Liver (tissue), 9 donors: ENCODE measurements around the gene PDE9A. TPM values are rescaled to one million over a fixed set of nuclear protein-coding genes. Genes with fewer than 3 reads are reported as not detected.

Source experiments
- DNase-seq: peaks from one replicate; pipeline ENCODE4 v3.0.0-alpha.2; 2017; ENCODE audit warnings: low spot score
- H3K27ac ChIP-seq, 2 donors: one replicate each; pipeline ENCODE4 v1.7.0; 2013; ENCODE audit warnings: inconsistent platforms in 2 of 2, low read length in 2 of 2, control low read depth in 1 of 2, low read depth in 1 of 2, mild to moderate bottlenecking in 1 of 2
- H3K27me3 ChIP-seq, 4 donors: one replicate each; pipeline versions ENCODE4 v1.6.1 to v1.7.0; 2013; ENCODE audit warnings: low read length in 3 of 4, inconsistent platforms in 1 of 4, mild to moderate bottlenecking in 1 of 4, moderate library complexity in 1 of 4; ENCODE audit not compliant: control insufficient read depth in 4 of 4, insufficient read depth in 4 of 4
- H3K36me3 ChIP-seq, 4 donors: one replicate each; pipeline versions ENCODE4 v1.6.1 to v1.7.0; 2013; ENCODE audit warnings: low read length in 3 of 4, mild to moderate bottlenecking in 3 of 4, low read depth in 1 of 4, moderate library complexity in 1 of 4; ENCODE audit not compliant: control insufficient read depth in 4 of 4, insufficient read depth in 3 of 4
- H3K4me1 ChIP-seq, 4 donors: one replicate each; pipeline versions ENCODE4 v1.6.1 to v1.7.0; 2013; ENCODE audit warnings: low read length in 3 of 4, mild to moderate bottlenecking in 3 of 4, moderate library complexity in 1 of 4; ENCODE audit not compliant: control insufficient read depth in 4 of 4, insufficient read depth in 4 of 4
- H3K4me3 ChIP-seq, 3 donors: one replicate each; pipeline versions ENCODE4 v1.6.1 to v1.7.0; 2013; ENCODE audit warnings: low read length in 3 of 3, control low read depth in 1 of 3, low read depth in 1 of 3, mild to moderate bottlenecking in 1 of 3
- H3K9ac ChIP-seq, 2 donors: one replicate each; pipeline ENCODE4 v1.7.0; 2013; ENCODE audit warnings: low read length in 2 of 2, mild to moderate bottlenecking in 2 of 2, moderate library complexity in 2 of 2, control low read depth in 1 of 2, low read depth in 1 of 2
- H3K9me3 ChIP-seq, 4 donors: one replicate each; pipeline versions ENCODE4 v1.6.1 to v1.7.0; 2013; ENCODE audit warnings: low read length in 3 of 4; ENCODE audit not compliant: control insufficient read depth in 4 of 4
- EGR1 ChIP-seq, 2 donors: IDR thresholded peaks; 2 replicates each; pipeline ENCODE4 v1.6.1; 2016 to 2018; ENCODE audit warnings: antibody characterized with exemption in 2 of 2, low read depth in 2 of 2
- FOXA1 ChIP-seq: IDR thresholded peaks from 2 replicates; pipeline ENCODE4 v1.6.1; 2016; ENCODE audit warnings: antibody characterized with exemption
- FOXA2 ChIP-seq: IDR thresholded peaks from 2 replicates; pipeline ENCODE4 v1.6.1; 2016; ENCODE audit warnings: antibody characterized with exemption
- GABPA ChIP-seq, 2 donors: IDR thresholded peaks in 1 of 2; conservative IDR thresholded peaks in 1 of 2; 2 replicates each; pipeline ENCODE4 v1.6.1; 2016; ENCODE audit warnings: antibody characterized with exemption in 2 of 2, mild to moderate bottlenecking in 1 of 2, moderate library complexity in 1 of 2
- HNF4A ChIP-seq, 2 donors: conservative IDR thresholded peaks; 2 replicates each; pipeline ENCODE4 v1.6.1; 2016; ENCODE audit warnings: antibody characterized with exemption in 2 of 2, mild to moderate bottlenecking in 2 of 2
- HNF4G ChIP-seq: IDR thresholded peaks from 2 replicates; pipeline ENCODE4 v1.6.1; 2016; ENCODE audit warnings: antibody characterized with exemption
- JUND ChIP-seq, 2 donors: IDR thresholded peaks; 2 replicates each; pipeline ENCODE4 v1.6.1; 2016; ENCODE audit warnings: antibody characterized with exemption in 2 of 2
- MAX ChIP-seq: IDR thresholded peaks from 2 replicates; pipeline ENCODE4 v1.6.1; 2016; ENCODE audit warnings: antibody characterized with exemption
- NR2F2 ChIP-seq: IDR thresholded peaks from 2 replicates; pipeline ENCODE4 v1.6.1; 2016; ENCODE audit warnings: antibody characterized with exemption
- RAD21 ChIP-seq, 2 donors: IDR thresholded peaks; 2 replicates each; pipeline ENCODE4 v1.6.1; 2016; ENCODE audit warnings: antibody characterized with exemption in 2 of 2, mild to moderate bottlenecking in 2 of 2
- RXRA ChIP-seq, 2 donors: IDR thresholded peaks; 2 replicates each; pipeline ENCODE4 v1.6.1; 2017 to 2018; ENCODE audit warnings: antibody characterized with exemption in 2 of 2, mild to moderate bottlenecking in 1 of 2
- SP1 ChIP-seq: IDR thresholded peaks from 2 replicates; pipeline ENCODE4 v1.6.1; 2018; ENCODE audit warnings: antibody characterized with exemption, mild to moderate bottlenecking
- TAF1 ChIP-seq: conservative IDR thresholded peaks from 2 replicates; pipeline ENCODE4 v1.6.1; 2016; ENCODE audit warnings: antibody characterized with exemption, mild to moderate bottlenecking
- YY1 ChIP-seq: IDR thresholded peaks from 2 replicates; pipeline ENCODE4 v1.6.1; 2016; ENCODE audit warnings: antibody characterized with exemption, mild to moderate bottlenecking
- WGBS: extraction: QIAGEN DNeasy Blood & Tissue Kit; methylation state at CpG from one replicate; pipeline ENCODE4 v1.1.7; 2013; 5-methylcytosine and 5-hydroxymethylcytosine counted together
- polyA plus RNA-seq, 2 donors: library from polyadenylated mRNA; stranded (reverse) in 1 of 2; unstranded in 1 of 2; fragments of 200-250 nt in 1 of 2; fragments of >200 nt in 1 of 2; fragmentation: Nextera tagmentation in 1 of 2; extraction: Ambion mirVana in 1 of 2; gene quantifications; one replicate each; pipeline versions ENCODE4 v1.2.1 to v1.2.3, GENCODE V29; 2013 to 2015
- total RNA-seq, 2 donors: library from RNA; depleted of rRNA; stranded (reverse); fragments of >200 nt; gene quantifications; one replicate each; pipeline ENCODE4 v1.2.3, GENCODE V29; 2014
- TF ChIP-seq, protein P1 (sequence below): IDR thresholded peaks from 2 replicates; pipeline ENCODE4 v1.6.1; 2016; ENCODE audit warnings: antibody characterized with exemption
- TF ChIP-seq, protein P2 (sequence below): IDR thresholded peaks from 2 replicates; pipeline ENCODE4 v1.6.1; 2016; ENCODE audit warnings: antibody characterized with exemption, mild to moderate bottlenecking
- TF ChIP-seq, protein P3 (sequence below): fragments of 150-350 bp; IDR thresholded peaks from 2 replicates; pipeline ENCODE4 v1.5.1; 2017; ENCODE audit warnings: improper control_type of control experiment, low read depth, low read length; ENCODE audit not compliant: missing input control
- TF ChIP-seq, protein P4 (sequence below): IDR thresholded peaks from 2 replicates; pipeline ENCODE4 v1.6.1; 2016; ENCODE audit warnings: antibody characterized with exemption
- donor health status: healthy.
- donor health status: healthy.
- donor health status: healthy.
- donor health status: healthy.
- donor health status: healthy.

The PDE9A gene
- total and polyA plus RNA-seq, 4 donors: 1.5 to 4.2 (median 2.7) TPM

DNA sequence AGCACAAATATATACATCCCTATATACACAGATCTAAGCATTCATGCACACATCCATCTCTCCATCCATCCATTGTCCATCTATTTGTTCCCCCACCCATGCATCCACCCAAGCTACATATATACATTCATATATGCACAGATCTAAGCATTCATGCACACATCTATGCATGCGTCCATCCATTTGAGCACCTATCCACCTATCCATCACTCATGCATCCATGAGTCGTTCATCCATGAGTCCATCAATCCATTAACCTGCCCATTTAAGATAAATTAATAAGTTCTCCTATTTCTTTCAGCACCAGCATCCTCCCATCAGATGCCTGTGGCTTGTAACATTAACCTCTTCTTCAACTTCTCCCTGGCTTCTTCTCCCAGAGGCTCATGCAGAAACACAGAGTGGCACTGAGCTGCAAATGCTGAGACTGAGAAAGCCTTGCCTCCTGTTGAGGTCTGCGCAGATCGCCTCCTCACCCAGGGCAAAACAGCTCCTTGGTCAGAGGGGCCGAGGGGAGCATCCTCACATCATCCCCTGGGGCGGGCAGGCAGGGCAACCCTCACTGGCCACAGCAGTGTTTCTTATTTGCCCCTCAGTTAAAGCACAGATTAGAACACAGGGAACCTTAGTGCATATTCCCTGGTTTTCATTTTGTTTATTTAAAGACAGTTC, 17.4 kb upstream of the PDE9A start:
- Histone ChIP-seq H3K9ac (no peak overlapping the region), H3K36me3 (no peaks in the 10 kb centered on the region), H3K4me1 (peaks cover 0 to 2% (median 0%) of the 10 kb centered on the region in 4 donors), H3K9me3 (no peaks in the 10 kb centered on the region), H3K27ac (no peak overlapping the region), H3K27me3 (no peaks in the 10 kb centered on the region), H3K4me3 (no peak overlapping the region)
- 71% methylated on average over 6 of the region's 6 CpGs for WGBS
- DNase-seq: no peak
- TF ChIP-seq, protein P1, sequence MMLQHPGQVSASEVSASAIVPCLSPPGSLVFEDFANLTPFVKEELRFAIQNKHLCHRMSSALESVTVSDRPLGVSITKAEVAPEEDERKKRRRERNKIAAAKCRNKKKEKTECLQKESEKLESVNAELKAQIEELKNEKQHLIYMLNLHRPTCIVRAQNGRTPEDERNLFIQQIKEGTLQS: no peak
- TF ChIP-seq YY1 (no peak), HNF4G (no peak), FOXA2 (no peak), TAF1 (no peak), GABPA (IDR thresholded peaks at IDR 0.05 in 1 of 2, conservative IDR thresholded peaks at IDR 0.05 in 1 of 2) (no peak)

- WGBS: 67% methylated on average over 10 of the region's 10 CpGs
- Histone ChIP-seq H3K4me3 (no peak overlapping the region), H3K9ac (no peak overlapping the region), H3K36me3 (no peaks in the 10 kb centered on the region), H3K4me1 (no peaks in the 10 kb centered on the region), H3K27ac (no peak overlapping the region), H3K9me3 (no peaks in the 10 kb centered on the region), H3K27me3 (no peaks in the 10 kb centered on the region)
- TF ChIP-seq, protein P2, sequence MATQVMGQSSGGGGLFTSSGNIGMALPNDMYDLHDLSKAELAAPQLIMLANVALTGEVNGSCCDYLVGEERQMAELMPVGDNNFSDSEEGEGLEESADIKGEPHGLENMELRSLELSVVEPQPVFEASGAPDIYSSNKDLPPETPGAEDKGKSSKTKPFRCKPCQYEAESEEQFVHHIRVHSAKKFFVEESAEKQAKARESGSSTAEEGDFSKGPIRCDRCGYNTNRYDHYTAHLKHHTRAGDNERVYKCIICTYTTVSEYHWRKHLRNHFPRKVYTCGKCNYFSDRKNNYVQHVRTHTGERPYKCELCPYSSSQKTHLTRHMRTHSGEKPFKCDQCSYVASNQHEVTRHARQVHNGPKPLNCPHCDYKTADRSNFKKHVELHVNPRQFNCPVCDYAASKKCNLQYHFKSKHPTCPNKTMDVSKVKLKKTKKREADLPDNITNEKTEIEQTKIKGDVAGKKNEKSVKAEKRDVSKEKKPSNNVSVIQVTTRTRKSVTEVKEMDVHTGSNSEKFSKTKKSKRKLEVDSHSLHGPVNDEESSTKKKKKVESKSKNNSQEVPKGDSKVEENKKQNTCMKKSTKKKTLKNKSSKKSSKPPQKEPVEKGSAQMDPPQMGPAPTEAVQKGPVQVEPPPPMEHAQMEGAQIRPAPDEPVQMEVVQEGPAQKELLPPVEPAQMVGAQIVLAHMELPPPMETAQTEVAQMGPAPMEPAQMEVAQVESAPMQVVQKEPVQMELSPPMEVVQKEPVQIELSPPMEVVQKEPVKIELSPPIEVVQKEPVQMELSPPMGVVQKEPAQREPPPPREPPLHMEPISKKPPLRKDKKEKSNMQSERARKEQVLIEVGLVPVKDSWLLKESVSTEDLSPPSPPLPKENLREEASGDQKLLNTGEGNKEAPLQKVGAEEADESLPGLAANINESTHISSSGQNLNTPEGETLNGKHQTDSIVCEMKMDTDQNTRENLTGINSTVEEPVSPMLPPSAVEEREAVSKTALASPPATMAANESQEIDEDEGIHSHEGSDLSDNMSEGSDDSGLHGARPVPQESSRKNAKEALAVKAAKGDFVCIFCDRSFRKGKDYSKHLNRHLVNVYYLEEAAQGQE: no peak
- TF ChIP-seq YY1: no peak
- TF ChIP-seq JUND (IDR thresholded peaks at IDR 0.05): no peak
- TF ChIP-seq TAF1: no peak
- TF ChIP-seq, protein P1: no peak
- TF ChIP-seq MAX: no peak
- TF ChIP-seq FOXA2: no peak
- TF ChIP-seq GABPA (IDR thresholded peaks at IDR 0.05 in 1 of 2, conservative IDR thresholded peaks at IDR 0.05 in 1 of 2): no peak
- TF ChIP-seq, protein P3, sequence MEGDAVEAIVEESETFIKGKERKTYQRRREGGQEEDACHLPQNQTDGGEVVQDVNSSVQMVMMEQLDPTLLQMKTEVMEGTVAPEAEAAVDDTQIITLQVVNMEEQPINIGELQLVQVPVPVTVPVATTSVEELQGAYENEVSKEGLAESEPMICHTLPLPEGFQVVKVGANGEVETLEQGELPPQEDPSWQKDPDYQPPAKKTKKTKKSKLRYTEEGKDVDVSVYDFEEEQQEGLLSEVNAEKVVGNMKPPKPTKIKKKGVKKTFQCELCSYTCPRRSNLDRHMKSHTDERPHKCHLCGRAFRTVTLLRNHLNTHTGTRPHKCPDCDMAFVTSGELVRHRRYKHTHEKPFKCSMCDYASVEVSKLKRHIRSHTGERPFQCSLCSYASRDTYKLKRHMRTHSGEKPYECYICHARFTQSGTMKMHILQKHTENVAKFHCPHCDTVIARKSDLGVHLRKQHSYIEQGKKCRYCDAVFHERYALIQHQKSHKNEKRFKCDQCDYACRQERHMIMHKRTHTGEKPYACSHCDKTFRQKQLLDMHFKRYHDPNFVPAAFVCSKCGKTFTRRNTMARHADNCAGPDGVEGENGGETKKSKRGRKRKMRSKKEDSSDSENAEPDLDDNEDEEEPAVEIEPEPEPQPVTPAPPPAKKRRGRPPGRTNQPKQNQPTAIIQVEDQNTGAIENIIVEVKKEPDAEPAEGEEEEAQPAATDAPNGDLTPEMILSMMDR: no peak
- TF ChIP-seq FOXA1: no peak
- TF ChIP-seq SP1: no peak
- no peak for TF ChIP-seq NR2F2
- TF ChIP-seq EGR1 (IDR thresholded peaks at IDR 0.05; ENCODE audit: low read depth in 2 of 2): no peak
- TF ChIP-seq, protein P4, sequence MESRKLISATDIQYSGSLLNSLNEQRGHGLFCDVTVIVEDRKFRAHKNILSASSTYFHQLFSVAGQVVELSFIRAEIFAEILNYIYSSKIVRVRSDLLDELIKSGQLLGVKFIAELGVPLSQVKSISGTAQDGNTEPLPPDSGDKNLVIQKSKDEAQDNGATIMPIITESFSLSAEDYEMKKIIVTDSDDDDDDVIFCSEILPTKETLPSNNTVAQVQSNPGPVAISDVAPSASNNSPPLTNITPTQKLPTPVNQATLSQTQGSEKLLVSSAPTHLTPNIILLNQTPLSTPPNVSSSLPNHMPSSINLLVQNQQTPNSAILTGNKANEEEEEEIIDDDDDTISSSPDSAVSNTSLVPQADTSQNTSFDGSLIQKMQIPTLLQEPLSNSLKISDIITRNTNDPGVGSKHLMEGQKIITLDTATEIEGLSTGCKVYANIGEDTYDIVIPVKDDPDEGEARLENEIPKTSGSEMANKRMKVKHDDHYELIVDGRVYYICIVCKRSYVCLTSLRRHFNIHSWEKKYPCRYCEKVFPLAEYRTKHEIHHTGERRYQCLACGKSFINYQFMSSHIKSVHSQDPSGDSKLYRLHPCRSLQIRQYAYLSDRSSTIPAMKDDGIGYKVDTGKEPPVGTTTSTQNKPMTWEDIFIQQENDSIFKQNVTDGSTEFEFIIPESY: no peak
- TF ChIP-seq HNF4G: no peak
- TF ChIP-seq HNF4A (conservative IDR thresholded peaks at IDR 0.05): no peak
- TF ChIP-seq RAD21 (IDR thresholded peaks at IDR 0.05): no peak
- TF ChIP-seq RXRA (IDR thresholded peaks at IDR 0.05): no peak
- DNase-seq: no peak
Observed at GRCh38 chr21:42636520-42637266, 16.7 kb upstream of the PDE9A start.
